BJ (cell line): ENCODE results near the gene UBAP1. TPM values are rescaled to one million over a fixed set of nuclear protein-coding genes. Genes with fewer than 3 reads are reported as not detected.

ENCODE experiments used
- CTCF ChIA-PET: fragments of 350-600 bp; formaldehyde crosslinking; extraction: SDS; loops from one replicate; lab custom pipeline; 2021; ENCODE audit warnings: antibody characterized with exemption, inconsistent platforms; lab: Yijun Ruan, JAX
- POLR2A ChIA-PET: fragments of 300-600 bp; sonication (Branson Sonifier 250); formaldehyde crosslinking; extraction: SDS; loops from one replicate; lab custom pipeline; 2021; ENCODE audit warnings: antibody characterized with exemption; lab: Charles Lee
- DNase-seq: peaks from one replicate; pipeline ENCODE4 v3.0.0-alpha.2; 2011; ENCODE audit warnings: low read depth
- H3K27me3 ChIP-seq: 2 replicates; pipeline ENCODE4 v1.6.0; 2011; ENCODE audit warnings: low read length; ENCODE audit not compliant: control insufficient read depth, insufficient read depth
- H3K36me3 ChIP-seq: 2 replicates; pipeline ENCODE4 v1.5.1; 2011; ENCODE audit warnings: low read length; ENCODE audit not compliant: control insufficient read depth, insufficient read depth
- H3K4me3 ChIP-seq: 2 replicates; pipeline ENCODE4 v1.5.1; 2011; ENCODE audit warnings: low read depth, mild to moderate bottlenecking, control low read depth, low read length
- CTCF ChIP-seq: IDR thresholded peaks from 2 replicates; pipeline ENCODE4 v1.5.1; 2011; ENCODE audit warnings: low read depth, mild to moderate bottlenecking, control low read depth, inconsistent platforms, low read length, moderate library complexity; ENCODE audit not compliant: insufficient read depth
- polyA plus RNA-seq: library from polyadenylated mRNA; depleted of rRNA; stranded (reverse); fragments of >200 nt; gene quantifications from 2 replicates; pipeline ENCODE4 v1.2.3, GENCODE V29; 2011

The UBAP1 gene
- polyA plus RNA-seq, 1 experiment, result 65.5 TPM

GRCh38 chr9:34139477-34140146 is 39.2 kb upstream of the UBAP1 start:
- peak; percentile 55 for DNase-seq
- H3K36me3 ChIP-seq, result no peaks in the 10 kb centered on the region
- TF ChIP-seq CTCF, result peak; percentile 50
- no peak overlapping the region for H3K4me3 ChIP-seq
- POLR2A ChIA-PET, result interaction anchor here (1.2 kb wide), 1 partner anchor 39 kb away, joined by 3 read pairs; the partner anchor contains the start of gene UBAP1
- no peaks in the 10 kb centered on the region for H3K27me3 ChIP-seq
- CTCF ChIA-PET, result interaction anchor here (0.6 to 1.8 kb wide), 3 partner anchors 66 to 951 kb away, joined by 3 to 5 read pairs (median 5); no protein-coding TSS in a partner anchor

- ChIA-PET POLR2A (interaction anchor here (0.7 kb wide), 1 partner anchor 15 kb away, joined by 3 read pairs; no protein-coding TSS in a partner anchor), CTCF (interaction anchor here (1.1 to 1.8 kb wide), 3 partner anchors 11 to 112 kb away, joined by 3 to 5 read pairs (median 4); partner anchors contain the start of gene DCAF12)
- no peak for DNase-seq
- Histone ChIP-seq H3K36me3 (no peaks in the 10 kb centered on the region), H3K27me3 (no peaks in the 10 kb centered on the region), H3K4me3 (no peak overlapping the region)
- TF ChIP-seq CTCF, result no peak
Measured at GRCh38 chr9:34140853-34141252, 38.0 kb upstream of the UBAP1 start.

GRCh38 chr9:34143116-34143515 is 35.7 kb upstream of the UBAP1 start:
- DNase-seq, result no peak
- CTCF ChIA-PET, result no interaction called here

GRCh38 chr9:34145165-34145564 is 33.7 kb upstream of the UBAP1 start:
- ChIA-PET POLR2A (no interaction called here), CTCF (interaction anchor here (1.3 to 1.5 kb wide), 2 partner anchors 14 to 107 kb away, joined by 4 read pairs; no protein-coding TSS in a partner anchor)
- H3K4me3 ChIP-seq, result no peak overlapping the region
- H3K36me3 ChIP-seq, result no peaks in the 10 kb centered on the region
- no peaks in the 10 kb centered on the region for H3K27me3 ChIP-seq
- TF ChIP-seq CTCF, result no peak
- DNase-seq, result no peak

More at GRCh38 chr9:34143116-34143515, 35.7 kb upstream of the UBAP1 start:
- POLR2A ChIA-PET, result no interaction called here
- Histone ChIP-seq H3K36me3 (no peaks in the 10 kb centered on the region), H3K27me3 (no peaks in the 10 kb centered on the region), H3K4me3 (no peak overlapping the region)
- no peak for TF ChIP-seq CTCF

- 0 out of 2 replicates have a peak, but pooled peaks cover 1% of the 10 kb centered on the region for H3K27me3 ChIP-seq
- DNase-seq, result no peak
- H3K4me3 ChIP-seq, result no peak overlapping the region
- ChIA-PET POLR2A (no interaction called here), CTCF (interaction anchor here (1.4 kb wide), 1 partner anchor 10 kb away, joined by 4 read pairs; no protein-coding TSS in a partner anchor)
- H3K36me3 ChIP-seq, result no peaks in the 10 kb centered on the region
- no peak for TF ChIP-seq CTCF
Measured at GRCh38 chr9:34151398-34151797, 27.4 kb upstream of the UBAP1 start.
